Measurements from ENCODE around the gene PCDHGC3.
"Not testable (repeated sequence)": the region's sequence is repeated elsewhere in the genome, so short reads cannot be mapped to it uniquely, and the experiment has no call there.

PCDHGC3 gene

GRCh38 chr5:141475625-141476131, at the start of gene PCDHGC3:
Gene PCDHGC3 (plus strand): TSS chr5:141475966. CDS start chr5:141476117, 151 bp downstream.
- no peak for DNase-seq (ENCODE audit: low read depth in 2 of 2, low spot score in 1 of 2)

GRCh38 chr5:141427783-141428426, 47.9 kb upstream of the PCDHGC3 start:
- DNase-seq (ENCODE audit: low read depth in 2 of 2, low spot score in 1 of 2), result no peak

GRCh38 chr5:141430332-141431113, 45.2 kb upstream of the PCDHGC3 start, which contains the start of gene PCDHGA12:
Gene PCDHGA12 (plus strand): TSS chr5:141430507. CDS start chr5:141430760, 253 bp downstream.
- no peak for DNase-seq (ENCODE audit: low read depth in 2 of 2, low spot score in 1 of 2)

DNA sequence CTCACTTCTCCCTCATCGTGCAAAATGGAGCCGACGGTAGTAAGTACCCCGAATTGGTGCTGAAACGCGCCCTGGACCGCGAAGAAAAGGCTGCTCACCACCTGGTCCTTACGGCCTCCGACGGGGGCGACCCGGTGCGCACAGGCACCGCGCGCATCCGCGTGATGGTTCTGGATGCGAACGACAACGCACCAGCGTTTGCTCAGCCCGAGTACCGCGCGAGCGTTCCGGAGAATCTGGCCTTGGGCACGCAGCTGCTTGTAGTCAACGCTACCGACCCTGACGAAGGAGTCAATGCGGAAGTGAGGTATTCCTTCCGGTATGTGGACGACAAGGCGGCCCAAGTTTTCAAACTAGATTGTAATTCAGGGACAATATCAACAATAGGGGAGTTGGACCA, 44.5 kb upstream of the PCDHGC3 start:
- DNase-seq (ENCODE audit: low read depth in 2 of 2, low spot score in 1 of 2), result no peak

GRCh38 chr5:141432308-141432707, 43.5 kb upstream of the PCDHGC3 start:
- DNase-seq (ENCODE audit: low read depth in 2 of 2, low spot score in 1 of 2), result not testable (repeated sequence)

- DNase-seq (ENCODE audit: low read depth in 2 of 2, low spot score in 1 of 2), result not testable (repeated sequence)
Observed at GRCh38 chr5:141432726-141433125, 43.0 kb upstream of the PCDHGC3 start.

DNA sequence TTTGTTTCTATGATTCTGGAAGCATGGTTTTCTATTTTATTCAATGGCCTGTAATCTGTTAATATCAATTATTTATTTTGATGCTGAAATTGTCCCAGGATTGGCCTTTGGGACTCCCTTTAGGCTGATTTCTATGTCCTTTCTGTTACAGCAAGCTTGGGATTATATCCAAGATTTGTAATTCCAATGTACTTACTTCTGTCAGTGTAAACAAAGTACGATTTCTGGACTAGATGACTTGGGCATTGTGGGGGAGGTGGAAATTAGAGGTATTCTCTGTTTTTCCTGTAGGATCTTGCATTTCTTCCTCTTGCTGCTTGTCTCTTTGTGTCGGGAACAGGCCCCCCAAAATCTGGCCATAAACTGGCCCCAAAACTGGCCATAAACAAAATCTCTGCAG, 41.8 kb upstream of the PCDHGC3 start:
- no peak for DNase-seq (ENCODE audit: low read depth in 2 of 2, low spot score in 1 of 2)

GRCh38 chr5:141437221-141437620, 38.5 kb upstream of the PCDHGC3 start:
- no peak for DNase-seq (ENCODE audit: low read depth in 2 of 2, low spot score in 1 of 2)

- DNase-seq (ENCODE audit: low read depth in 2 of 2, low spot score in 1 of 2), result no peak
Observed at GRCh38 chr5:141439411-141440141, 36.2 kb upstream of the PCDHGC3 start.

GRCh38 chr5:141440341-141440740, 35.4 kb upstream of the PCDHGC3 start:
- no peak for DNase-seq (ENCODE audit: low read depth in 2 of 2, low spot score in 1 of 2)

DNA sequence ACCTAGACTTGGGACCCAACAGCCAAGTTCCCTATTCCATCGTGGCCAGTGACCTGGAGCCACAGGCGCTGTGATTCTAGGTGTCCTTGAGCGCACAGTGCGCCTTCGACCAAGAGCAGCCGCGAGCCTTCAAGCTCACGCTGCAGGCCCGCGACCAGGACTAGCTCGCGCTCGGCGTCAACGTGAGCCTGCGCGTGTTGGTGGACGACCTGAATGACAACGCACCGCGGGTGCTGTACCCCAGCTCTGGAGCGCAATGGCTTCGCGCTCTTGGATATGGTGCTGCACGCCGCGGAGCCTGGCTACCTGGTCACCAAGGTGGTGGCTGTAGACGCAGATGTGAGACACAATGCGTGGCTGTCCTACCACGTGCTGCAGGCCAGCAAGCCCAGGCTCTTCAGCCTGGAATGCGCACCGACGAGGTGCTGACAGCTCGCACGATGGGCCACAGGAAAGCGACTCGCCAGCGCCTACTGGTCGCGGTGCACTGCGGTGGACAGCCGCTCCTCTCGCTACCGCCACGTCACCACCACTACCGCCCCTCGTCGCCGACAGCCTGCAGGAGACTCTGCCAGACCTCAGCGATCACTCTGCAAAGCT, 34.1 kb upstream of the PCDHGC3 start:
- no peak for DNase-seq (ENCODE audit: low read depth in 2 of 2, low spot score in 1 of 2)

- no peak for DNase-seq (ENCODE audit: low read depth in 2 of 2, low spot score in 1 of 2)
Observed at GRCh38 chr5:141465351-141465750, 10.4 kb upstream of the PCDHGC3 start.

GRCh38 chr5:141476132-141476911, 556 bp downstream of the PCDHGC3 start:
- no peak for DNase-seq (ENCODE audit: low read depth in 2 of 2, low spot score in 1 of 2)

DNA sequence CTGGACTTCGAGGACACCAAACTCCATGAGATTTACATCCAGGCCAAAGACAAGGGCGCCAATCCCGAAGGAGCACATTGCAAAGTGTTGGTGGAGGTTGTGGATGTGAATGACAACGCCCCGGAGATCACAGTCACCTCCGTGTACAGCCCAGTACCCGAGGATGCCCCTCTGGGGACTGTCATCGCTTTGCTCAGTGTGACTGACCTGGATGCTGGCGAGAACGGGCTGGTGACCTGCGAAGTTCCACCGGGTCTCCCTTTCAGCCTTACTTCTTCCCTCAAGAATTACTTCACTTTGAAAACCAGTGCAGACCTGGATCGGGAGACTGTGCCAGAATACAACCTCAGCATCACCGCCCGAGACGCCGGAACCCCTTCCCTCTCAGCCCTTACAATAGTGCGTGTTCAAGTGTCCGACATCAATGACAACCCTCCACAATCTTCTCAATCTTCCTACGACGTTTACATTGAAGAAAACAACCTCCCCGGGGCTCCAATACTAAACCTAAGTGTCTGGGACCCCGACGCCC, 1.3 kb downstream of the PCDHGC3 start:
- DNase-seq (ENCODE audit: low read depth in 2 of 2, low spot score in 1 of 2), result no peak

- DNase-seq (ENCODE audit: low read depth in 2 of 2, low spot score in 1 of 2), result no peak
Observed at GRCh38 chr5:141477815-141478214, 2.0 kb downstream of the PCDHGC3 start.

DNA sequence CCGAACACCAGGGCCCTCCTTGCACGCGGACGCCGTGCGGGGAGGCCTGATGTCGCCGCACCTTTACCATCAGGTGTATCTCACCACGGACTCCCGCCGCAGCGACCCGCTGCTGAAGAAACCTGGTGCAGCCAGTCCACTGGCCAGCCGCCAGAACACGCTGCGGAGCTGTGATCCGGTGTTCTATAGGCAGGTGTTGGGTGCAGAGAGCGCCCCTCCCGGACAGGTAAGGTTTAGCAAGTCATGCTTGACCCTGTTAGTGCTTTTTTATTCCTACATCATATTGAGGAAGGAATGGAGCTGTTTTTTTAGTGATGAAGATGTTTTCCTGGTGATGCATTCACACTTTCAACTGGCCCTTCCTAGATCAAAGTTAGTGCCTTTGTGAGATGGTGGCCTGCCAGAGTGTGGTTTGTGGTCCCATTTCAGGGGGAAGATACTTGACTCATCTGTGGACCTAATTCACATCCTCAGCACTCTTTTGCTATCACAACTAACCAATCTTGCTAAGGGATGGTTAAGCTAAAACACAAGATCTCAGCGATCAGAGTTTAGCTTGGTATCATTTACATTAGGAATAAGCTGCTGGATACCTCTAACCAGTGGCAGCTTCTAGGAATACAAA, 2.7 kb downstream of the PCDHGC3 start:
- DNase-seq (ENCODE audit: low read depth in 2 of 2, low spot score in 1 of 2), result no peak

GRCh38 chr5:141479776-141480175, 4.0 kb downstream of the PCDHGC3 start:
- DNase-seq (ENCODE audit: low read depth in 2 of 2, low spot score in 1 of 2), result no peak

DNA sequence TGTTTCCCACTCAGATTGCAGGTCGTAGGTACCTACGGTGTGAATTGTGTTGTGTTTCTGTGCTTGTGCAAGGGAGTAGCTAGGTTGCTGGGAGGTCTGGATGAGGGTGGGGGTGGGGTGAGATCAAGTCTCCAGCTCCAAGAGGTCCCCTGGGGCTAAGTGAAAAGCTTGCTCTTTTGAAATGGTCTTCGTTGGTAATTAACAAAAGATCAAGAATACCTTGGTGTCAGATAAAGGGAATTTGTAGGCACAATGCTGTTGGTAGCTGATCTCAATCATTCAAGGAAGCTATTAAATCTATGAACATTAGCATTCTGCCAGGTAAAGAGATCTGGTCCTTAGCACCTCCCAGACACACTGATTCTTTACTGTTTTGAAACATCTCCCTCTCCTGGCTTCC, 8.1 kb downstream of the PCDHGC3 start:
- no peak for DNase-seq (ENCODE audit: low read depth in 2 of 2, low spot score in 1 of 2)

DNA sequence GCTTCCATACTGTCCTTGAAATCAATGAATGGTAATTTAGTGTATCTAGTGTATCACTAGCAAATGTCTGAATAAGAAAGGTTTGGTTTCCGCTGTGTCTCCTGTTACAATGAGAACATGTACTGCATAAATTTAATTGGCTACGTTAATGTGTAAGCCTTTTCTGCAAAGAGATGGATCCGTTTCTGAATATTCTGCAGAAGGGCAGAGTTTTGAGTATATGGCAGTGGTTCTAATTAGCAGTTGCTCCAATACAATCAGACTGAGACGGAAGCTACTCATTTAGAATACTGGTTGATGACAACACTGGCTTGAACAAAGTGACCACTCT, 8.5 kb downstream of the PCDHGC3 start:
- no peak for DNase-seq (ENCODE audit: low read depth in 2 of 2, low spot score in 1 of 2)
